ENCODE data around the gene CBR1.

CBR1 gene

GRCh38 chr21:36117286-36117741 lies 47.5 kb downstream of the CBR1 start:
- no peak for DNase-seq

GRCh38 chr21:36120304-36120888 lies 50.6 kb downstream of the CBR1 start:
- DNase-seq = no peak

All from fibroblast of skin of scalp (primary cell).